CD4-positive, alpha-beta T cell treated with Interferon gamma for 1 hour (primary cell): ENCODE measurements around the gene SPRN.
A peak's percentile ranks its signal among the peaks of the same experiment; 100 is the strongest.
"Not testable (repeated sequence)": the region's sequence is repeated elsewhere in the genome, so short reads cannot be mapped to it uniquely, and the experiment has no call there.

Source experiments
- DNase-seq: peaks from one replicate; pipeline ENCODE4 v3.0.0-alpha.2; 2020

SPRN gene

DNA sequence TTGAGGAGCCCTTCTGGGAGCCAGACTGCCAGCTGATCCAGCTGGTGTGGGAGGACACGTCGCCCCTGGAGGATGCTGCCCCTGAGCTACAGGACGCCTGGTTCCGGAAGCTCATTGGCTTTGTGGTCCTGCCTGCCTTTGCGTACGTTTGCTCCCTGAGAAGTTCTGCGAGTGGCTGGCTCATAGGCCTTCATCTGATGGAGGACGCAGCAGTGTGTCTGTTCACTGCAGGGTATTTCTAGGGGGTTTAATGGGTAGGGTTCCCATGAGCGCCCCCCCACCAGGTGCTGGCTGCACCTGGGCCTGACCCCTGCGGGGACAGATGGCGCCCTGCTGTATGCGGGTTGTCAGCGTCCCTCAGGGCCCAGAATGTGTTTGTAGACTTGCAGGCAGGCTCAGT is 40.4 kb downstream of the SPRN start:
- no peak for DNase-seq

GRCh38 chr10:133383551-133383950 is 40.9 kb downstream of the SPRN start:
- no peak for DNase-seq

- DNase-seq: no peak
Observed at GRCh38 chr10:133381036-133381435, 43.4 kb downstream of the SPRN start.

GRCh38 chr10:133379801-133380666 is 44.4 kb downstream of the SPRN start:
- no peak for DNase-seq

- DNase-seq: peak; percentile 61
Observed at GRCh38 chr10:133379152-133379800, 45.1 kb downstream of the SPRN start, which contains the start of gene PAOX. PAOX (plus strand) TSS chr10:133379262; CDS start chr10:133379317, 55 bp downstream.

DNA sequence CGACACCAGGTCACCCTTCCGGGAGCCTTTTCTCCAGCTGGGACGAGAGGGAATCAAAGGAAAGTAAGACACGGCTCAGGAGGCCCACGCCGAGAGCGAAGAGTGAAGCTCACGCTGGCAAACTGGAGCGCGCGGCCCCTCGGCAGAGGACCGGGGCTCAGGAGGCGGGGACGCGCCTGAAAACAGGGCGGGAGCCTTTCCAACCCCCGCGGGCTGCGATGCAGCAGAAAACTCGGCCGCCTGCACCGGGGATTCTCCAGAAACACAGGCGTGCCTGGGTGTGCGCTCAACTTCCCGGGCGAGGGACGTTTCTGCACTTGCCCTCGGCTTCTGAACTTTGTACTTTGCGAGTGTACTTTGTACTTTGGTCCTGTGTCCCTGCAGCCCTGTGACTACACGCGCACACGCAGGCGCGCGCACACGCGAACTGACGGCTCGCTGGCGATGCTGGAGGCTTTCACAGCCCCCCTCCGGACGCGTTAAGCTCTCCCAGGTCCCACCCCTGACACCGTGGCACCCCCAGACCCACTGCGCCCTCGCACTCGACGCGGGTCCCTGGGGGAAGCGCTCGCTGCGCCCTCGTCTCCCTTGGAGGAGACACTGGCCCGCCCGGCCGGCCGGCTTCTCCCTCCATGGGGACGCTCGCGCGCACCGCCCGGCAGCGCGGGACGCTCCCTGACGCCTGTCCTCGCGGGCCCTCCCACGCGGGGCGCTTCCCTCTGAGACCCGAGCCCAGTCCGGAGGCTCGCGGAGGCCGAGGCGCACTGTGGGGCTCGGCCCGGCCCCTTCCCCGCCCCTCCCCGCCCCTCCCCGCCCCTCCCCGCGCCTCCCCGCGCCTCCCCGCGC is 46.0 kb downstream of the SPRN start:
- peak; percentile 44 for DNase-seq

DNA sequence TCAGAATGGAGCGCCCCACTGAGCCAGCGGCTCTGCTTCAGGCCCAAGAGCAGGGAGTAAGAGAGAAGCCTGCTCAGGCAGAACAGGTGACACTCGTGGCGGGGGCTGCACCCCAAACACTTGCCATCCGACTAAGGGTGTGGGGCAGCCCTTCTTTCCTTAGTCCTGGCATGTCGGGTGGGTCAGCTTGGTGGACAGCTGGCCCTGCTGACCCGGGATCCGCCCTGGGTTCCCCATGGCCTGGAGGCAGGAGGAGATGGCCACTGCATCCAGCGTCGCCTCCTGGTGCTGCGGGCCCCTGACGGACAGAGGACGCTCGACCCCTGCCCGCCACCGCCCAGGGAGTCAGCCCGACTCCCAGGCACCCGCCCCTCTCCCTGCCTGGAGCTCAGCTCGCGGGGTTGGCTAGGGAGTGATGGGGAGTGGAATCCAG is 46.6 kb downstream of the SPRN start:
- DNase-seq: no peak

- no peak for DNase-seq
Observed at GRCh38 chr10:133377025-133377817, 47.2 kb downstream of the SPRN start.

DNA sequence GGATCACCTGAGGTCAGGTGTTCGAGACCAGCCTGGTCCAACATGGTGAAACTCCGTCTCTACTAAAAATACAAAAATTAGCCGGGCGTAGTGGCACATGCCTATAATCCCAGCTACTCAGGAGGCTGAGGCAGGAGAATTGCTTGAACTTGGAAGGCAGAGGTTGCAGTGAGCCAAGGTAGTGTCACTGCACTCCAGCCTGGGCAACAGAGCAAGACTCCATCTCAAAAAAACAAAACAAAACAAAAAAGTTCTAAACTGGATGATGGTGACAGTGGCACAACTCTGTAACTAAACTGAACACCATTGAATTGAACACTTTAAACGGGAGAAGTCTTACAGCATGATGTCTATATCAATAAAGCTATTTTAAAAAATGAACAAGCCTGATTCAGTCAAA is 48.2 kb downstream of the SPRN start:
- not testable (repeated sequence) for DNase-seq

DNA sequence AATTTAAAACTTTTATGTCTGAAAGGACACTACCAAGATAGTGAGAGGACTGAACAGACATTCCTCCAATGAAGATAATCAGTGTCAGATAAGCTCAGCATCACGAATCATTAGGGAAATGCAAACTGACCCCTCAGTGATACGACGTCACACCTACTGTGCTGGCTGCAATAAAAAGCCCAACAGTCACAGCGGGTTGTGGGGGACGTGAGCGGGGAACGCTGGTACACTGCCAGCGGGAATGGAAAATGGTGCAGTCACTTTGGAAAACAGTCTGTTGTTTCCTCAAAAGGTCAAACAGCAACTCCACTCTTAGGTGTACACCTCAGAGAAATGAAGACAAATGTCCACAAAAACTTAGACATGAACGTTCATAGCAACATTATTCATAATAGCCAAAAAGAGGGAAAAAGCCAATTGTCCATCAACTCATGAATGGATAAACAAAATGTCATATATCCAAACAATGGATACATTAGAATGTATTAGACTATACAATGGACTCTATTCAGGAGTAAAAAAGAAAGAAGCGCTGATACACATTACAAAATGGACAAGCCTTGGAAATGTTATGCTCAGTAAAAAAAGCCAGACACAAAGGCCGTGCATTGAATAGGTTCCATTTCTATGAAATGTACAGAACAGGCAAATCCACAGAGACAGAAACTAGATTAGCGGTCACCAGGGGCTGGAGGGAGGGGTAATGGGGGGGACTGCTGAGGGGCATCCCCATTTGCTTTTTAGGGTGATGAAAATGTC is 48.9 kb downstream of the SPRN start:
- no peak for DNase-seq

- DNase-seq: peak; percentile 90
Observed at GRCh38 chr10:133373174-133374090, 51.0 kb downstream of the SPRN start, which contains the start of gene ECHS1. ECHS1 (minus strand) TSS chr10:133373354; CDS start chr10:133373333, 21 bp downstream.

DNA sequence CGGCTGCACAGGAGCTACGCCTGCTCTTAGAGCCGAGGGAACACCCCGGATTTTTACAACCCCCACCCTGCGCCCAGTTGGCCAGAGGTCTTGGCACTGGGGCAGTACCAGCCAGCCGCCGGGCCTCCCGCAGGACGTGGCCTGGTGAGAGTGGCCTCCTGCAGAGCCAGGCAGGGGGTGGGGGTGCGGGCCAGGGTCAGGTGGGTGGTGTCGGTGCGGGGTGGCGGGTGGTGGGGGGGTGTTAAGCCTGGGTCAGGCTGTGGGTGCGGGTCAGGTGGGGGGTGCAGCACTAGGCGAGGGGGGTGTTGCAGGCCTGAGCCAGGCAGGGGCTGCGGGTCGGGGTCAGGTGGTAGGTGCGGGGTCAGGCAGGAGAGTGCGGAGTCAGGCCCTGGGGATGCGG is 51.9 kb downstream of the SPRN start:
- no peak for DNase-seq
